HepG2 (cell line): ENCODE results near the gene ADGRE2. TPM values are rescaled to one million over a fixed set of nuclear protein-coding genes. Genes with fewer than 3 reads are reported as not detected.

Source experiments
- ATF2 ChIP-seq: sonication (generic); formaldehyde crosslinking; IDR thresholded peaks from 2 replicates; pipeline ENCODE4 v1.4.0; 2020; ENCODE audit warnings: missing genetic modification reagents
- GABPB1 ChIP-seq: IDR thresholded peaks from 2 replicates; pipeline ENCODE4 v1.6.1; 2016; ENCODE audit warnings: mild to moderate bottlenecking, missing genetic modification reagents, moderate library complexity, missing compliant biosample characterization
- ZBTB3 ChIP-seq: sonication (generic); formaldehyde crosslinking; IDR thresholded peaks from 2 replicates; pipeline ENCODE4 v1.4.0; 2020; ENCODE audit warnings: low read depth, mild to moderate bottlenecking, moderate library complexity, missing genetic modification reagents, borderline replicate concordance
- ZNF232 ChIP-seq: sonication (generic); formaldehyde crosslinking; IDR thresholded peaks from 2 replicates; pipeline ENCODE4 v1.4.0; 2020; ENCODE audit warnings: missing genetic modification reagents, borderline replicate concordance
- ZNF687 ChIP-seq: sonication (generic); formaldehyde crosslinking; IDR thresholded peaks from 2 replicates; pipeline ENCODE4 v1.5.1; 2020; ENCODE audit warnings: mild to moderate bottlenecking, missing genetic modification reagents, moderate library complexity
- ZNF781 ChIP-seq: sonication (generic); formaldehyde crosslinking; IDR thresholded peaks from 2 replicates; pipeline ENCODE4 v1.5.1; 2020; ENCODE audit warnings: borderline replicate concordance, mild to moderate bottlenecking, missing genetic modification reagents; ENCODE audit errors: not compliant biosample characterization
- polyA plus RNA-seq, 8 experiments: library from polyadenylated mRNA; depleted of rRNA in 3 of 8; stranded (reverse) in 7 of 8; unstranded in 1 of 8; fragments of >200 nt; fragmentation: Illumina TruSeq in 4 of 8; extraction: Trizol in 4 of 8; gene quantifications; 2 replicates each; pipeline versions ENCODE4 v1.2.1 to v1.2.3, GENCODE V29; 2011 to 2016; ENCODE audit warnings: low read depth in 4 of 8, missing spikeins in 1 of 8, mixed read lengths in 1 of 8; ENCODE audit not compliant: insufficient read depth in 1 of 8
- total RNA-seq, 5 experiments: library from RNA; depleted of rRNA; stranded (reverse); fragments of >200 nt; fragmentation: Illumina TruSeq; extraction: Trizol; gene quantifications; 2 replicates each; pipeline ENCODE4 v1.2.3, GENCODE V29; 2016; ENCODE audit warnings: low read depth in 1 of 5

ADGRE2 gene
- total and polyA plus RNA-seq, 2 of the 13 experiments (the other 11 are each of a cell fraction or from before 2014, with no cell fraction given): 0.04 TPM; not detected in 1

GRCh38 chr19:14689598-14690503 is 88.5 kb downstream of the ADGRE2 start, which contains the start of gene ZNF333 (continued):
- TF ChIP-seq ZNF781 (CRISPR knock-in tag) (no peak), ZNF232 (peak; percentile 26; the same call in 1 of the 2 replicates), GABPB1 (peak; percentile 93), ZNF687 (peak; percentile 72), ATF2 (CRISPR knock-in tag) (no peak), ZBTB3 (CRISPR knock-in tag) (0 out of 2 replicates have a peak, but pooled peaks have one; percentile 34)
